ENCODE measurements around the gene ARHGAP18.

The ARHGAP18 gene

DNA sequence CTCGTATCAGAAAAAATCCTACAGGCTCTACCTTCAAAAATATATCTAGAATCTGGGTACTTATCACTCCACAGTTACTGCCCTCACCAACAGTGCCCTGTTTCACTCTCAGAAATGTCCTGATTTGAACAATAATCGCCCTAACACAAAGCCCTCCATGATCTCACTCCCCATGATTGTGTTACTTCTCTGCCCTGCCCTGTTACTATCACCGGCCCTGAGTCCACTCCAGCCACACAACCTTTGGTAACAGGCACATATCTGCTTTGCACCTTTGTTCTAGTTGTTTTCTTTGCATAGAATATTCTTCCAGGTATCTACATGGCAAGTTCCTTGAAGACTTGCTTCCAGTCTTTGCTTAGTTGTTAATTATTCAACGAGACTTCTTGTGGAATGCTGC is 142.0 kb downstream of the ARHGAP18 start:
- TF ChIP-seq, protein P1, sequence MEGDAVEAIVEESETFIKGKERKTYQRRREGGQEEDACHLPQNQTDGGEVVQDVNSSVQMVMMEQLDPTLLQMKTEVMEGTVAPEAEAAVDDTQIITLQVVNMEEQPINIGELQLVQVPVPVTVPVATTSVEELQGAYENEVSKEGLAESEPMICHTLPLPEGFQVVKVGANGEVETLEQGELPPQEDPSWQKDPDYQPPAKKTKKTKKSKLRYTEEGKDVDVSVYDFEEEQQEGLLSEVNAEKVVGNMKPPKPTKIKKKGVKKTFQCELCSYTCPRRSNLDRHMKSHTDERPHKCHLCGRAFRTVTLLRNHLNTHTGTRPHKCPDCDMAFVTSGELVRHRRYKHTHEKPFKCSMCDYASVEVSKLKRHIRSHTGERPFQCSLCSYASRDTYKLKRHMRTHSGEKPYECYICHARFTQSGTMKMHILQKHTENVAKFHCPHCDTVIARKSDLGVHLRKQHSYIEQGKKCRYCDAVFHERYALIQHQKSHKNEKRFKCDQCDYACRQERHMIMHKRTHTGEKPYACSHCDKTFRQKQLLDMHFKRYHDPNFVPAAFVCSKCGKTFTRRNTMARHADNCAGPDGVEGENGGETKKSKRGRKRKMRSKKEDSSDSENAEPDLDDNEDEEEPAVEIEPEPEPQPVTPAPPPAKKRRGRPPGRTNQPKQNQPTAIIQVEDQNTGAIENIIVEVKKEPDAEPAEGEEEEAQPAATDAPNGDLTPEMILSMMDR (conservative IDR thresholded peaks at IDR 0.05; ENCODE audit: low read depth, low read length), result no peak
- no peak overlapping the region for H3K27ac ChIP-seq
- no peaks in the 10 kb centered on the region for H3K79me2 ChIP-seq (ENCODE audit: insufficient read depth, low read depth)
- no peak overlapping the region for H2AFZ ChIP-seq (ENCODE audit: low read depth)
- H4K20me1 ChIP-seq (ENCODE audit: insufficient read depth), result no peaks in the 10 kb centered on the region
- H3K36me3 ChIP-seq (ENCODE audit: insufficient read depth), result no peaks in the 10 kb centered on the region
- H3K27me3 ChIP-seq (ENCODE audit: insufficient read depth, low read depth), result no peaks in the 10 kb centered on the region
- no peak overlapping the region for H3K4me2 ChIP-seq
- H3K4me3 ChIP-seq (IDR thresholded peaks at IDR 0.05; ENCODE audit: insufficient read depth, low read depth, low read length), result no peak overlapping the region
- H3K4me1 ChIP-seq (ENCODE audit: low read depth, poor library complexity, severe bottlenecking), result no peaks in the 10 kb centered on the region
- H3K9ac ChIP-seq, result no peak overlapping the region

DNA sequence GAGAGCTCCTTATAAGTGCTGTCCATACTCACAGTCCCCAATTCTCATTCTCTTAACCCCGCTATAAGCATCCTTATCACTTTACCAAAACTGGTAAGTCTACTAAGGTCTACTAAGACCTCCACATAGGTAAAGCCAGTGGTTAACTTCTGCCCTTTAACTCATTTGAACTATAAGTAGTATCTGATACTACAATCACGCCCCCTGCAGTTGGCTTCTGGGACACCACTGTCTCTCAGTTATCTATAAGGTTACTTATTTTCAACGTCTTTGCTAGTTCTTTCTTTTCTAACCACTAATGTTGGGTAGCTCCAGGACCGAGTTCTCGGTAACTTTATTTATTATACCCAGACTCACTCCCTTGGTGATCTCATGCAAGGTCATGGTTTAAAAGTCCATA is 142.6 kb downstream of the ARHGAP18 start:
- no peak overlapping the region for H2AFZ ChIP-seq (ENCODE audit: low read depth)
- H3K79me2 ChIP-seq (ENCODE audit: insufficient read depth, low read depth), result no peaks in the 10 kb centered on the region
- TF ChIP-seq, protein P1 (conservative IDR thresholded peaks at IDR 0.05; ENCODE audit: low read depth, low read length), result peak; percentile 47; the same call in 1 of the 2 replicates
- no peak overlapping the region for H3K27ac ChIP-seq
- no peaks in the 10 kb centered on the region for H4K20me1 ChIP-seq (ENCODE audit: insufficient read depth)
- no peak overlapping the region for H3K4me3 ChIP-seq (IDR thresholded peaks at IDR 0.05; ENCODE audit: insufficient read depth, low read depth, low read length)
- H3K9ac ChIP-seq, result no peak overlapping the region
- H3K4me1 ChIP-seq (ENCODE audit: low read depth, poor library complexity, severe bottlenecking), result no peaks in the 10 kb centered on the region
- H3K4me2 ChIP-seq, result no peak overlapping the region
- H3K36me3 ChIP-seq (ENCODE audit: insufficient read depth), result no peaks in the 10 kb centered on the region
- no peaks in the 10 kb centered on the region for H3K27me3 ChIP-seq (ENCODE audit: insufficient read depth, low read depth)

DNA sequence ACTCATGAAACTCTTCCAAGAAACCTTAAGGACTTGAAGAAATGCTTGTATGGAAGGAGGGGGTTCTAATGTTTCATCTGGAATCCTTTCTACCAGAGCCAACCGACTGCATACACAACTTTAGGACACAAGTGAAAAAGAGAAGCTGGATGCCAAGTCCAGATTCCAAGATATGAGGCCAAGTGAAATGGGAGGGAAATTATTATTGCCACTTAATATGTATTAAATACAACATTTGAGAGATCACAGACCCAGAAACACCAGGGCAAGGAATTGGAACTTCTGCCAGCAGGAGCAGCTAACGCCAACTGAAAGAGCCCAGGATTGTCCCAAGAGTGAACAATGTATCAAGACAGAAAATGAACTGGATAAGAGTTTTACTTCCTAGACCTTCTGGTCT is 144.2 kb downstream of the ARHGAP18 start:
- Histone ChIP-seq H3K4me2 (no peak overlapping the region), H3K36me3 (ENCODE audit: insufficient read depth) (no peaks in the 10 kb centered on the region), H3K4me3 (IDR thresholded peaks at IDR 0.05; ENCODE audit: insufficient read depth, low read depth, low read length) (no peak overlapping the region), H3K4me1 (ENCODE audit: low read depth, poor library complexity, severe bottlenecking) (no peaks in the 10 kb centered on the region), H3K27me3 (ENCODE audit: insufficient read depth, low read depth) (no peaks in the 10 kb centered on the region), H3K27ac (no peak overlapping the region), H2AFZ (ENCODE audit: low read depth) (no peak overlapping the region), H4K20me1 (ENCODE audit: insufficient read depth) (no peaks in the 10 kb centered on the region), H3K9ac (no peak overlapping the region), H3K79me2 (ENCODE audit: insufficient read depth, low read depth) (no peaks in the 10 kb centered on the region)
- TF ChIP-seq, protein P1 (conservative IDR thresholded peaks at IDR 0.05; ENCODE audit: low read depth, low read length), result no peak

DNA sequence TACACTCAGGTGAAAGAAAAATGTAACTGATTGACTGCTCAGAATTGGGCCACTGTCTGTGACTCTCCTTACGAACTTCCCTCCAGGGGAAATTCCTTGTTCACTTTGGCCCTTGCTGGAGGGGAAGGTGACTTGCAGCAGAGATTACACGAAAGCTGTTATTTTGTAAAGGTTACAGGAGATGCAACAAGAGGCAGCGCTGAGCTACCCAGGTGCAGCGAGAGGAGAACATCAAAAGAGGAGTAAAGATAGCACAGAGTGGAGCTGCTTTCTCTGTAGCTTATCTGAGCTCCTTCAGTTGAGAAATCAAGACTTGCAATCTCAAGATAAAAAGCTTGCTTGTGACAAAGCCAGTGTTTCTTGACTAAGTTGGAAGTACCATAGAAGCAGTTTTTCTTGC is 144.6 kb downstream of the ARHGAP18 start:
- Histone ChIP-seq H3K4me1 (ENCODE audit: low read depth, poor library complexity, severe bottlenecking) (no peaks in the 10 kb centered on the region), H3K27me3 (ENCODE audit: insufficient read depth, low read depth) (no peaks in the 10 kb centered on the region), H3K9ac (no peak overlapping the region), H3K79me2 (ENCODE audit: insufficient read depth, low read depth) (no peaks in the 10 kb centered on the region), H4K20me1 (ENCODE audit: insufficient read depth) (no peaks in the 10 kb centered on the region), H3K36me3 (ENCODE audit: insufficient read depth) (no peaks in the 10 kb centered on the region), H2AFZ (ENCODE audit: low read depth) (no peak overlapping the region), H3K4me2 (no peak overlapping the region), H3K27ac (no peak overlapping the region), H3K4me3 (IDR thresholded peaks at IDR 0.05; ENCODE audit: insufficient read depth, low read depth, low read length) (no peak overlapping the region)
- TF ChIP-seq, protein P1 (conservative IDR thresholded peaks at IDR 0.05; ENCODE audit: low read depth, low read length), result no peak

Data from KMS-11 (cell line).